ENCODE results near the gene OPRL1.

The OPRL1 gene

DNA sequence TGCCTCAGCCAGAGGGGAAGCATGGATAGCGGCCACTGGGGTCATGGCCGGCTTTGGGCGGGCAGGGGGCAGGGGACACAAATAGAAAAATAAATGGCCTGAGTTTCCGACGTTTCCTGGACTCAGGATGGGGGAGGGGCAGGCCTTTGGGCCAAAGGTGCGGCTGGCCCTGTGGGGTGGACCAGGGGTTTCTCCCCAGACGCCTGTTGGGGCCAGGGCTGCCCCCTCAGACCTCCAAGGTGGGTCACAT lies 23.3 kb upstream of the OPRL1 start:
- DNase-seq (ENCODE audit: low read depth, low spot score) = no peak

- no peak for DNase-seq (ENCODE audit: low read depth, low spot score)
These were observed 22.8 kb upstream of the OPRL1 start for GRCh38 chr20:64056889-64057627.

GRCh38 chr20:64057628-64058498 lies 22.0 kb upstream of the OPRL1 start:
- peak; percentile 90 for DNase-seq (ENCODE audit: low read depth, low spot score)

GRCh38 chr20:64058536-64058935 lies 21.3 kb upstream of the OPRL1 start:
- DNase-seq (ENCODE audit: low read depth, low spot score) = no peak

GRCh38 chr20:64062276-64062595 lies 17.6 kb upstream of the OPRL1 start:
- no peak for DNase-seq (ENCODE audit: low read depth, low spot score)

DNA sequence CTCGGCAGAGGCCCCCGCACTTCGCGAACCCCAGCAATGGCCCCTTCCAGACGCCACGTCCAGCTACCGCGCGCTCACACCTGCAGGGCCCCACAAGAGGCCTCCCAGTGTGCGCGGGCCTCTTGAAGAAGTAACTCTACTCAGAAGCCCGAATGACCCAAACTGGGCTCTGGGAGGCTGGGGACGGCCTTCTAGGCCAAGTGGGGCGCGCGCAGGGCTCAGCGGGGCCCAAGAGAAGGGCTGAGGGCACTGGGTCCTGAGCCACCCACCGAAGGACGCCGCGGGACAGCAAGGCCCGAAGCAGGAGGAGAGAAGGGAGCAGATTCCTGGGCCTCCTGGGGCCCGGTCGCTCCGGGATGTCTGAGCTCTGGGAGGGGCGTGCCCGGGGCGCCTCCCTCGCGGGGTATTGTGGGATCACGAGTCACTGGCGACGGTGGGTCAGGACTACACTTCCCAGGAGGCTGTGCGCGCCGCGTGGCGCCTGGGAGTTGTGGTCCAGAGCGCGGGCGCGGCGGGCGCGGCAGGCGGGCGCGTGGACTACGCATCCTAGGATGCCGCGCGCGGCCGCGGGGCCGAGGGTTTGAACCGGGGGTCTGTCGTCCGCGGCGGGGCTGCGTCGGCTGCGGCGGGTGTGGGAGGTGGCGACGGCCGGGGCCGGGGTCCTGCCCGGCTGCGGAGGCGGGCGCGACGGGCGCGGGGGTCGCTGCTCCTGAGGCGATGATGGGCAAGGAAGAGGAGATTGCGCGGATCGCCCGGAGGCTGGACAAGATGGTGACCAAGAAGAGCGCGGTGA lies 17.1 kb upstream of the OPRL1 start, which contains the start of gene TCEA2:
TCEA2 (plus strand) TSS at position 603 of the 793 bp plus-strand sequence; CDS start at position 718, 115 bp downstream.
- peak; percentile 93 for DNase-seq (ENCODE audit: low read depth, low spot score)

- DNase-seq (ENCODE audit: low read depth, low spot score) = no peak
These were observed 16.3 kb upstream of the OPRL1 start for GRCh38 chr20:64063389-64064144.

DNA sequence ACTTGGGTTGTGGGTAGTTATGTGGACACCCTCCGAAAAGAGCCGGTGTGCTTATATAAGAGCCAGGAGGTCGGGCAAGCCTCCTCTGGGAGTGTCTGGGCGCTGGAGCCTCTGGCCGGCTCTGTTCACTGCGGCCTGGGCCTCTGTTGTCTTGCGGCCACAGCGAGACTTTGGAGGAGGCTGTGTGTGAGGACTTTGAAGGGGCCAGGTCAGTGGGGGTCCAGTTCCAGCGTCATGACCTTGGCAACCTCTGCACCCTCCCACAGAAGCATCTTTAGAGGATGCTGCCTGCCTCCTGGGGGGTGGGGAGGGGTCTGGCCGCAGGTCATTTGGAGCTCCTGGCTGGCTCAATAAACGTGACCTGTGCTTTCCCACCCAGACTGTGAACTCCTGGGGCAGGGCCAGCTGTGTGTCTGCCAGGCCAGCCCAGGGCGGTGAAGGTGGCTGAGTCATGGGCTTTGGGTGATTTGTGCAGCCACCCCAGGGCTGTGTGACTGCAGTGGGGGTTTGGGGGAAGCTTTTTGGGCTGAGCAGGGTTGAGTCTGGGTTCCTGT lies 15.7 kb upstream of the OPRL1 start:
- no peak for DNase-seq (ENCODE audit: low read depth, low spot score)

DNA sequence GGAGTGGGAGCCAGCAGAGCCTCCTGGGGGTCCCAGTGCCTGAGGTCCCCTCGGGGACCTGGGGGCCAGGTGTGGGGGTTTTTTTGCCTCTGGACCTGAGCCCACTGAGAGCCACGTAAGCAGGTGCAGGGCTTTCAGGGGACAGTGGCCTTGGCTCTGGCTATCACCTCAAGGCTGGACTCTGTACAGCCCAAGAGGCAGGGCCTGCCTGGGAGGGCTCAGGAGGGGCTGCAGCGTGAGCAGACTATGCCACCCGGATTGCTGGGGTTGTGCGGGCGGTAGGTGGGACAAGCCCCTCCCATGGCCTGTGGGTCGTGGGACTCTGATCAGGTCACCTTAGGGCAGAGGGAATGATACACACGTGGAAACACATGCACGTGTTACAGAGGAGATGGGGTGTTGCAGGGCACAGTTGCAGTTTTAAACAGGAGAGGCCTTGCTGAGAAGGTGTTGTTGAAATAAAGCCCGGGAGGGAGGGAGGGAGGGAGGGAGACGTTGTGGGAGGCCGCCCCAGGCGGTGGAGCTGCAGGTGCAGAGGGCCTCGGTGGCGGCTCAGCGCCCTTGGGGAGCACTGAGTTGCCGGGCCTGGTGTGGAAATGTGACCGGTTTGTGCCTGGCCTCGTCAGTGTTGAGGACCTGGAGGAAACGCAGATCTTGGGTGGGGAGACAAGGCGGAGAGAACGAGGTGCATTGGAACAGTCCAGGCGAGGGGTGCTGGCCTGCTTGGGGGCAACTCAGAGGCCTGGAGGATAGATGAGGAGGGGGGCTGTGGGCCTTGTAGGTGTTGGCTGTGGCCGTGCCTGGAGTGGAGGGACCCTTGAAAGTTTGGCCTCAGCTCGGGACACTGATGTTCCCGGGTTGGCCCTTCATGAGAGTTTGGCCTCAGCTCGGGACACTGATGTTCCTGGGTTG lies 14.6 kb upstream of the OPRL1 start:
- no peak for DNase-seq (ENCODE audit: low read depth, low spot score)

DNA sequence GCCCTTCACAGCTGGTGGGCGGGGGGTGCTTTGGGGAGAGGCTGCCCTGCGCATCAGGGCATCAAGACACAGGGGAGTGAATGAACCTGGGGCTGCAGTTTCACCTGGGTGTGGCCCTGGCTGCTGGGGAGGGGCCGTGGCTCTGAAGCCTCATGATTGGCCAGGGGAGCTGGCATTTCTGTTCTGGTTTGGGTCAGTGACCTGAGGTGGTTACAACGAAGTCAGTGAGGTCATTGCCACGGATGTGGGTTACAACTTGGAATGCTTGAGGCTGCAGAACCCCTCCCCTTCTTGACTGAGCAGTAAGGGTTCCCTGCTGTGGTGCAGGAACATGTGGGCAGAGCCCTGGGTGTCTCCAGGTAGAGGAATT lies 13.9 kb upstream of the OPRL1 start:
- DNase-seq (ENCODE audit: low read depth, low spot score) = no peak

- DNase-seq (ENCODE audit: low read depth, low spot score) = no peak
These were observed 12.8 kb upstream of the OPRL1 start for GRCh38 chr20:64067005-64067632.

GRCh38 chr20:64067733-64068307 lies 12.1 kb upstream of the OPRL1 start:
- no peak for DNase-seq (ENCODE audit: low read depth, low spot score)

DNA sequence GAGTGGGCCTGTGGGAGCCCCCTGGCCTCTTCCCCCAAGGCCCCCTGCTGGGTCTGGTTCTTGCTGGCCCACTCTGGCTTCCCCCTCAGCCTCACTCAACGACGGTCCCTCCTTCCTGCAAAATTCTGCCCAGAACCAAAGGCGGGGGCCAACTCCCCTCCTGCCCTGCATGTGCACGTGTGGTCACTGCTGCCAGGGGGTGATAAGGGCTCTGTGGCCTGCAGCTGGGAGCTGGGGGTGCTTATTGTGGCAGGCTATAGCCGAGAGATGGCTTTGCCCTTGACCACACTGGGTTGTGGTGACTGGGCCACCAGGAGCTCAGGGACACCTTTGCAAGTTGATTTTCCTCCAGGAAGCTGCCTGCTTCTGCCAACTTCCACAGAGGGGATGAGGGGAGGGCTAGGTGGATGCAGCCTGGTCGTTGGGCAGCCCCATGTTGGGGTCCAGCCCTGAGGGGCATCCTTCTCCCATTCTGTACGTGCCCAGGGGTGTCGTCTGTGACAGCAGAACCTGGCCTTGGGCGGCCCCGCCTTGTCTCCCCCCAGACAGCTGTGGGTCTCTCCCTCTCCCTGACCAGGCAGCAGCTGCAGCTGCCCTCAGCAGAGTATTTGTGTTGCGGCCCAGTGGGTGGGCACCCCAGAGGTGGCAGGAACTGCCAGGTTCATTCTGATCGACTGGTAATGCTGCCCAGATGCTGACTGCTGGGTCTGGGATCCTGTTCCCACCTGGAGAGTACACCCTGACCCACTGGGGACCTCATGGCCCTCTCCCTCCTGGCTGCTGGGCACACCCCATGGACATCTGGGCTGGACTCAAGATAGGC lies 11.3 kb upstream of the OPRL1 start:
- DNase-seq (ENCODE audit: low read depth, low spot score) = no peak

GRCh38 chr20:64069209-64069613 lies 10.7 kb upstream of the OPRL1 start:
- DNase-seq (ENCODE audit: low read depth, low spot score) = no peak

- DNase-seq (ENCODE audit: low read depth, low spot score) = peak; percentile 85
These were observed 10.2 kb upstream of the OPRL1 start for GRCh38 chr20:64069614-64070243.

- no peak for DNase-seq (ENCODE audit: low read depth, low spot score)
These were observed 9.5 kb upstream of the OPRL1 start for GRCh38 chr20:64070244-64070993.

Data from ELF-1 (cell line).